ENCODE data around the gene ADGRG7. TPM values are rescaled to one million over a fixed set of nuclear protein-coding genes. Genes with fewer than 3 reads are reported as not detected.
"Not testable (repeated sequence)": the region's sequence is repeated elsewhere in the genome, so short reads cannot be mapped to it uniquely, and the experiment has no call there.

The ADGRG7 gene
- total RNA-seq, 2 donors from 2014 or later: not detected

- intact Hi-C loops (cut with DNase I): no loop called here
- no peak for DNase-seq (ENCODE audit: low spot score)
Observed at GRCh38 chr3:100635273-100635701, 25.9 kb downstream of the ADGRG7 start.

DNA sequence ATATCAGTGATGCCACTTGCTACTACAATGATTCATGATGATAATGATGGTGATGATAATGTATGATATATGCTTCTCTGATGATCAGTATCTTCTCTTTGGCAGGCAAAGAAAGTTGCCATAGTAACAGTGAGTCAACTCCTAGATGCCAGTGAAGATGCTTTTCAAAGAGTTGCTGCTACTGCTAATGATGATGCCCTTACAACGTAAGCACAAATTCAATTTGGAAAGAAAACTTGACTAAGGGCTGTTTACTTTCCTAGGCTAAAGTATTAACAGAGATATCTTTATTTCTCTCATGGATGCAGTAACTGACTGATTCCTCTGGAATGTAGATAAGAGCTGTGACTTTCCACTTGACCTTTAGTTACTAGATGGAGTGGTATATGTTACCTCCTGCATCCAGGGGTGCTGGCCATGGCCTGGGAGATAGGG is 27.8 kb downstream of the ADGRG7 start:
- no peak for DNase-seq (ENCODE audit: low spot score)
- intact Hi-C loops (cut with DNase I): no loop called here

GRCh38 chr3:100640633-100641032 is 31.2 kb downstream of the ADGRG7 start:
- intact Hi-C loops (cut with DNase I): no loop called here

GRCh38 chr3:100641471-100642032 is 32.2 kb downstream of the ADGRG7 start:
- intact Hi-C loops (cut with DNase I): no loop called here

More at GRCh38 chr3:100640633-100641032, 31.2 kb downstream of the ADGRG7 start:
- DNase-seq (ENCODE audit: low spot score): no peak

GRCh38 chr3:100645913-100646312 is 36.5 kb downstream of the ADGRG7 start:
- intact Hi-C loops (cut with DNase I): no loop called here
- DNase-seq (ENCODE audit: low spot score): no peak

More at GRCh38 chr3:100641471-100642032, 32.2 kb downstream of the ADGRG7 start:
- no peak for DNase-seq (ENCODE audit: low spot score)

DNA sequence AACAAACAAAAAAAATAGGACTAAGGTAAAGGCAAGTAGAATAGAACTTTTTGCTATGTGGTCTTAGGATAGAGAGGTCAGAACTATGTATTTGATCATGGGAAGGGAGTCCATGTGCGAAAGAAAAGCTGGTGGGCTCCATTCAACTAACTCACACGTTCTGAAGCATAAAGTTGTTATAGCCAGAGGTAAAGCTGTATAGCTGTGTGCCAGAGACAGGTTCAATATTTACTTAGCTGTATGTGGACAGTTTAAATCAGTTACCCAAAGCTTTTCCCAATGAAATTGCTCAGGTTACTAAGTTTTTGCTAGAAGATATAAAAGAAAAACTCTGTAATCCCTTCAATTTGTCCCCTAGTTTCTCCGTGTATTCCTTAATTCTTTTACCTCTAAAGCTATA is 37.8 kb downstream of the ADGRG7 start:
- DNase-seq (ENCODE audit: low spot score): no peak
- intact Hi-C loops (cut with DNase I): no loop called here

- no peak for DNase-seq (ENCODE audit: low spot score)
Observed at GRCh38 chr3:100647657-100648056, 38.3 kb downstream of the ADGRG7 start.

DNA sequence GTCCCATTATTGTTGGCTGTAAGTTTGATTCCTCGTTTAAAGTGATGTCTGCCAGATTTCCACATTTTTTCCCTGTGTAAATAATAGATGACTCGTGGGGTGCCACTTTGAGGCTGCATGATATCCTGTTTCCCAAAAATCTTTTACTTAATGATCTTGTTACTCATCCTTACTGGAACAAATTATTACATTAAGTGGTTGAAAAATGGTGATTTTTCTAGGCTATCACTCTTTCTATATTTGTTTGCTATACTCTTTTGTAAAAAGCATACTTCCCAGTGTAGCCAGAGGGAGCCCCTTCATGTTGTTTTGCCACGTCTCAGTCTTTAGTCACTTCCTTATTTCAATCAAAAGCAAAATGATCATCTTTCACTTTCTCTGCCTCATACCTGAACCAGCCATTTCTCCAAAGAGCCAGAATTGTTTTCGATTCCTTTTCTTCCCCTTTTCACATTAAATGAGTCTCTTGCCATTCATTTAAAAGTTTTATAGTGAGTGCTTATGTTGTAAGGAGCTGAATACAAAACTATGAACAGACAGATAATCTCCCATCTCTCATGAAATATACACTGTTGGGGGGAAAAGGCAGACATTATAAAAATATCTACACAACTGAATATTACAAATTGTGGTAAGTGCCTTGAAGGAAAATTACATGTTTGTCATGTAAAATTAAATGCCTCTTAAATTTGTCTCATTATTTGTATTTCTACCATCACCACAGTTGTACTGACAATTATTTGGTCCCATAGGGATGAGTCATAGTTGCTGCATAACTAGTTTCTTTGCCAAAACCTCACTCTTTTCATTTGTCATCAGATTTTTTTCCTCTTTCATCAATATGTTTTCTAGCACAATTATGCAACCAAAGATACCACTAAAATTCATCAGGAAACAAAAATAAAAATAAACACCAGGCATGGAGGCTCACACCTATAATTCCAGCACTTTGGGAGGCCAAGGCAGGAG is 41.5 kb downstream of the ADGRG7 start:
- intact Hi-C loops (cut with DNase I): no loop called here
- no peak for DNase-seq (ENCODE audit: low spot score)

More at GRCh38 chr3:100647657-100648056, 38.3 kb downstream of the ADGRG7 start:
- intact Hi-C loops (cut with DNase I): no loop called here

GRCh38 chr3:100653604-100654294 is 44.3 kb downstream of the ADGRG7 start:
- intact Hi-C loops (cut with DNase I): no loop called here
- no peak for DNase-seq (ENCODE audit: low spot score)

DNA sequence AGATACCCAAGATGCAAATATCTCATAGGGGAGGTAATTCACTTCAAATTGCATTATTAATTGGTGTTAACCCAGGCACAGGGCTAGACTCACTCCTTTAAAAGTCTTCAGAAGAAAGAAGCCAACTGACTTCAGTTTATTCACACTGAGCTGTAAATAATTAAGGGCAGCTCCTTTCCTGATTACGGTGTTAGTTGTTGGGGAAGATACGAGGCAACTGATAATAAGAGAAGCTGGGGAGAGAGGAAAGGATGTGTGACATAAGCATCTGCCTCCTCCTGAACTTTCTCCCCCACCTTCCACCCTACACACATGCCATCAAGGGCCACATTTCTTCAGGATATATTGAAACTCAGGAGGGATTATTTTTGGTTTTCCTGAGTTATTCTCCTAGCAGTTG is 47.5 kb downstream of the ADGRG7 start:
- intact Hi-C loops (cut with DNase I): no loop called here
- no peak for DNase-seq (ENCODE audit: low spot score)

GRCh38 chr3:100661294-100661693 is 51.9 kb downstream of the ADGRG7 start:
- intact Hi-C loops (cut with DNase I): not testable (repeated sequence)

DNA sequence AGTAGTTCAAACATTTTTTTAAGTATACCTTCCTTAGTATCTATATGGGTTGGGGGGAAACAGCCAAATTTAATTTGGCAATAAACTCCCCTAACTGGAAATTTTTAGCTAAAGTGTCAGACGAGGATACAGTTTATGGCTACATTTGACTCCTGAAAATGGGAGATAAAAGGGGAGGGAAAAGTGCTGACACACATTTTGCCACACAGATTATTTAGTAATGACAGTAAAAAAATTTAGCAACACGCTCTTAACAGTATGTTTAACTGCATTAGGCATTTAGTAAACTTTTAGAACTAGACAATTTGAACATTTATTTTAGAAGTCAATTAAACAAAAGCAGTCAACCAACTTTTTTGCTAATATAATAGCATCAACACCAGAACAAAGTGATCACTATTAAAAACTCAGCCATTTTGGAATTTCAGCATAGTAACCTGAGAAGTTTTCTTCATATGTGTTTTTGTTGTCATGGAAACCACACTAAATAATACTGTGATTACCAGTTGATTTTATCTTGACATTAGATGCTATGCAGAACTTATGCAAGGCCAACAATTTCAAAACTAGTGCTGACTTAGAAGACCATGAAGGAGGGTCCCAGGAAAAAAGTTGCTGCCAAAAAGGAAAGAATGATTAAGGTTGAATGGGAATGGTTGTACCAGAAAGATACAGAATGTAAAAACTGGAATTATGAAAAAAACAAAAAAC is 52.9 kb downstream of the ADGRG7 start:
- intact Hi-C loops (cut with DNase I): no loop called here
- no peak for DNase-seq (ENCODE audit: low spot score)

More at GRCh38 chr3:100661294-100661693, 51.9 kb downstream of the ADGRG7 start:
- DNase-seq (ENCODE audit: low spot score): not testable (repeated sequence)

DNA sequence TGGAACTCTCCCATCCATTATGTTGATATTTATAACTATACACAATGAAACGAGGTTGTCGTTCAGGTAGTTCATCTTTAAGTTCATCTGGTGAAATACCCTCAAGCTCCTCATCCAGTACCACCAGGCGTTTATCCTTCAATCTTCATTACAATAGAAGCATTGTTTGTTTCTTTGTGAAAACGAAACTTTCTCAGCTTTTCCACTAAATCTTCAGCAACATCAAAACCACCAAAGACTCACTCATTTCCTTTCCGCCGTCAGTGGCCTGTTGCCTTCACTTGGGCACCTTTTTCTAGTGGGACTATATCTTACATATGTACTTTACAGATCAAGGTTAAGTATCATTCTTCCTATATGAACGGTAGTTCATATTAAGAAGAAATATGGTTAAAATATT is 55.8 kb downstream of the ADGRG7 start:
- intact Hi-C loops (cut with DNase I): no loop called here

DNA sequence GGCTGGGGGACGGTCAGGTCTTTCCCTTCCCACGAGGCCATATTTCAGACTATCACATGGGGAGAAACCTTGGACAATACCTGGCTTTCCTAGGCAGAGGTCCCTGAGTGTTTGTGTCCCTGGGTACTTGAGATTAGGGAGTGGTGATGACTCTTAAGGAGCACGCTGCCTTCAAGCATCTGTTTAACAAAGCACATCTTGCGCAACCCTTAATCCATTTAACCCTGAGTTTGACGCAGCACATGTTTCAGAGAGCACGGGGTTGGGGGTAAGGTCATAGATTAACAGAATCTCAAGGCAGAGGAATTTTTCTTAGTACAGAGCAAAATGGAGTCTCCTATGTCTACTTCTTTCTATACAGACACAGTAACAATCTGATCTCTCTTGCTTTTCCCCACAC is 57.3 kb downstream of the ADGRG7 start:
- DNase-seq (ENCODE audit: low spot score); intact Hi-C loops (cut with DNase I): not testable (repeated sequence)

More for the DNA sequence above, 55.8 kb downstream of the ADGRG7 start:
- DNase-seq (ENCODE audit: low spot score): no peak

GRCh38 chr3:100667316-100667715 is 57.9 kb downstream of the ADGRG7 start:
- intact Hi-C loops (cut with DNase I); DNase-seq (ENCODE audit: low spot score): not testable (repeated sequence)

DNA sequence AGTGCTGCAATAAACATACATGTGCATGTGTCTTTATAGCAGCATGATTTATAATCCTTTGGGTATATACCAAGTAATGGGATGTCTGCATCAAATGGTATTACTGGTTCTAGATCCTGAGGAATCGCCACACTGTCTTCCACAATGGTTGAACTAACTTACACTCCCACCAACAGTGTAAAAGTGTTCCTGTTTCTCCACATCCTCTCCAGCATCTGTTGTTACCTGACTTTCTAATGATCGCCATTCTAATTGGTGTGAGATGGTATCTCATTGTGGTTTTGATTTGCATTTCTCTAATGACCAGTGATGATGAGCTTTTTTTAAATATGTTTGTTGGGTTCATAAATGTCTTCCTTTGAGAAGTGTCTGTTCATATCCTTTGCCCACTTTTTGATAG is 61.6 kb downstream of the ADGRG7 start:
- intact Hi-C loops (cut with DNase I); DNase-seq (ENCODE audit: low spot score): not testable (repeated sequence)

DNA sequence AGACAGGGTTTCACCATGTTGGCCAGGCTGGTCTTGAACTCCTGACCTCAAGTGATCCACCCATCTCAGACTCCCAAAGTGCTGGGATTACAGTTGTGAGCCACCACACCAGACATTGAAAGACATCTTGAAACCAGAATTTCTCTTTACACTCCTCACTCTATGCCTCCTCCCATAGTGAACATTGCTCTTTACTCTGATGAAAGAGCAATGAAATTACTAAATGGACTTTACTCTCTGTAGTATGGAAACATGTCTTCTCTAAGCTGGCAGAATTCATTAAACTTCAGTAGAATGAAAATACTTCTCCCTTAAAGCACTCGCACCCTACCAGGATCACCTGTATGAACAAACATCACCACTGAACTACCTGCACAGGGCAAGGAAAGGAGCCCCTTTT is 72.1 kb downstream of the ADGRG7 start:
- DNase-seq (ENCODE audit: low spot score): no peak
- intact Hi-C loops (cut with DNase I): no loop called here

- DNase-seq (ENCODE audit: low spot score): no peak
- intact Hi-C loops (cut with DNase I): no loop called here
Observed at GRCh38 chr3:100682056-100682853, 72.9 kb downstream of the ADGRG7 start.

Data from posterior vena cava (tissue), 2 donors.